HCT116 (cell line): ENCODE measurements around the gene MAPK8IP3.

Source experiments
- CEBPB ChIP-seq: IDR thresholded peaks from 2 replicates; pipeline ENCODE4 v1.6.1; 2012; ENCODE audit warnings: low read depth
- ELF1 ChIP-seq: IDR thresholded peaks from 2 replicates; pipeline ENCODE4 v1.6.1; 2012; ENCODE audit warnings: low read depth, borderline replicate concordance
- EZH2 ChIP-seq: fragments of 200-600 bp; sonication (generic); IDR thresholded peaks from 2 replicates; pipeline ENCODE4 v1.6.1; 2017; ENCODE audit warnings: antibody characterized with exemption, mixed run types
- JUND ChIP-seq: IDR thresholded peaks from 2 replicates; pipeline ENCODE4 v1.6.1; 2012
- POLR2A ChIP-seq: IDR thresholded peaks from 2 replicates; pipeline ENCODE4 v1.7.0; 2011; ENCODE audit warnings: borderline replicate concordance; ENCODE audit not compliant: insufficient read depth, insufficient read length; ENCODE audit errors: extremely low read depth
- RAD21 ChIP-seq: IDR thresholded peaks from 2 replicates; pipeline ENCODE4 v1.6.1; 2012; ENCODE audit warnings: low read depth, mild to moderate bottlenecking
- REST ChIP-seq: IDR thresholded peaks from 2 replicates; pipeline ENCODE4 v1.6.1; 2012; ENCODE audit warnings: low read depth
- YY1 ChIP-seq: IDR thresholded peaks from 2 replicates; pipeline ENCODE4 v1.6.1; 2011; ENCODE audit warnings: low read length, low read depth, moderate library complexity, mild to moderate bottlenecking; ENCODE audit not compliant: insufficient replicate concordance; ENCODE audit errors: extremely low read depth
- ZNF274 ChIP-seq: fragments of 200-500 bp; sonication (Bioruptor generic); IDR thresholded peaks from 2 replicates; pipeline ENCODE4 v1.6.1; 2014; ENCODE audit warnings: mild to moderate bottlenecking, low read depth, low read length, inconsistent platforms
- TF ChIP-seq, protein P1 (sequence below), 3 experiments: fragments of 200-600 bp in 1 of 3; sonication (generic) in 1 of 3; IDR thresholded peaks in 2 of 3; conservative IDR thresholded peaks in 1 of 3; 2 replicates each; pipeline ENCODE4 v1.5.1; 2012 to 2017; ENCODE audit warnings: low read depth in 2 of 3, low read length in 2 of 3, antibody characterized with exemption in 1 of 3, borderline replicate concordance in 1 of 3, control low read depth in 1 of 3, mild to moderate bottlenecking in 1 of 3, mixed read lengths in 1 of 3, mixed run types in 1 of 3, moderate library complexity in 1 of 3; ENCODE audit not compliant: insufficient read depth in 1 of 3

DNA sequence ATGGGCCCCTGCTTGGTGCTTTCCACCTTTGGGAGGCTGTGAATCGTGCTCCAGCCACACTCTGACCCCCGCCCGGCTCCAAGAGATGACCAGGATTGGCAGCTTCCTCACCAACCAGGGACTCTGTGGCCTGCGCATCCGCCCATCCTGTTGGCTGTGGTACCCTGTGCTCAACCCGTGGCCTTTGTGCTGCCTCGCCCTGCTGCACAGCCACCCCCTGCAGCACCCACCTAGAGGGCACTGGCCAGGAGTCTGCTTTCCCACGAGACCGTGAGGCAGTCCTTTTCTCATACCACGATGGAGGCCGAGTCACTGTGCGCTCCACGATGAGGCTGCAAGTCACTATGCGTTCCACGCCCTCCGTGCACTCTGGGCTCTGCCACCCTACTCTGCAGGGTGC is 46.0 kb downstream of the MAPK8IP3 start:
- TF ChIP-seq, protein P1, sequence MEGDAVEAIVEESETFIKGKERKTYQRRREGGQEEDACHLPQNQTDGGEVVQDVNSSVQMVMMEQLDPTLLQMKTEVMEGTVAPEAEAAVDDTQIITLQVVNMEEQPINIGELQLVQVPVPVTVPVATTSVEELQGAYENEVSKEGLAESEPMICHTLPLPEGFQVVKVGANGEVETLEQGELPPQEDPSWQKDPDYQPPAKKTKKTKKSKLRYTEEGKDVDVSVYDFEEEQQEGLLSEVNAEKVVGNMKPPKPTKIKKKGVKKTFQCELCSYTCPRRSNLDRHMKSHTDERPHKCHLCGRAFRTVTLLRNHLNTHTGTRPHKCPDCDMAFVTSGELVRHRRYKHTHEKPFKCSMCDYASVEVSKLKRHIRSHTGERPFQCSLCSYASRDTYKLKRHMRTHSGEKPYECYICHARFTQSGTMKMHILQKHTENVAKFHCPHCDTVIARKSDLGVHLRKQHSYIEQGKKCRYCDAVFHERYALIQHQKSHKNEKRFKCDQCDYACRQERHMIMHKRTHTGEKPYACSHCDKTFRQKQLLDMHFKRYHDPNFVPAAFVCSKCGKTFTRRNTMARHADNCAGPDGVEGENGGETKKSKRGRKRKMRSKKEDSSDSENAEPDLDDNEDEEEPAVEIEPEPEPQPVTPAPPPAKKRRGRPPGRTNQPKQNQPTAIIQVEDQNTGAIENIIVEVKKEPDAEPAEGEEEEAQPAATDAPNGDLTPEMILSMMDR (IDR thresholded peaks at IDR 0.05 in 2 of 3, conservative IDR thresholded peaks at IDR 0.05 in 1 of 3; ENCODE audit: borderline replicate concordance in 1 of 3, insufficient read depth in 1 of 3, low read depth in 2 of 3, low read length in 2 of 3) = no peak
- TF ChIP-seq ELF1 = no peak
- TF ChIP-seq POLR2A = no peak
- TF ChIP-seq CEBPB = no peak
- TF ChIP-seq EZH2 = no peak
- TF ChIP-seq JUND = no peak
- TF ChIP-seq YY1 = no peak
- TF ChIP-seq REST = no peak
- no peak for TF ChIP-seq RAD21
- TF ChIP-seq ZNF274 = no peak
